GM10248 (cell line): Measurements from ENCODE around the gene ETAA1.

Experiments used
- CTCF ChIA-PET: fragments of 300-600 bp; sonication (Branson Sonifier 250); formaldehyde crosslinking; extraction: SDS; loops from one replicate; lab custom pipeline; 2021; ENCODE audit warnings: antibody characterized with exemption; lab: Yijun Ruan, JAX
- POLR2A ChIA-PET: fragments of 350-650 bp; sonication (Branson Sonifier 250); formaldehyde crosslinking; extraction: SDS; loops from one replicate; lab custom pipeline; 2020; ENCODE audit warnings: antibody characterized with exemption; lab: Yijun Ruan, JAX
- DNase-seq: peaks from one replicate; pipeline ENCODE4 v3.0.0; 2012; ENCODE audit errors: extremely low spot score
- CTCF ChIP-seq: IDR thresholded peaks from 2 replicates; pipeline ENCODE4 v1.5.1; 2012; ENCODE audit warnings: mild to moderate bottlenecking, low read depth; ENCODE audit errors: extremely low read depth, missing control alignments, control extremely low read depth

The ETAA1 gene

GRCh38 chr2:67457699-67458098 is 60.6 kb downstream of the ETAA1 start:
- no peak for TF ChIP-seq CTCF
- DNase-seq = no peak
- POLR2A ChIA-PET = no interaction called here
- CTCF ChIA-PET = no interaction called here

GRCh38 chr2:67459761-67460160 is 62.6 kb downstream of the ETAA1 start:
- TF ChIP-seq CTCF = no peak
- POLR2A ChIA-PET = no interaction called here
- DNase-seq = no peak
- CTCF ChIA-PET = no interaction called here
